Adrenal gland (tissue), 12 donors: ENCODE data around the gene SLC16A2. TPM values are rescaled to one million over a fixed set of nuclear protein-coding genes. Genes with fewer than 3 reads are reported as not detected.
A peak's percentile ranks its signal among the peaks of the same experiment; 100 is the strongest.

Experiments used
- DNase-seq, 7 donors: peaks; one replicate each; pipeline ENCODE4 v3.0.0-alpha.2; 2019 to 2020
- H3K27ac ChIP-seq, 5 donors: fragments of 200-600 bp; sonication (generic) in 4 of 5; 1 replicate in 3 of 5; 2 replicates in 2 of 5; pipeline versions ENCODE4 v1.5.1 to v1.8.0; 2016 to 2020; ENCODE audit warnings: mild to moderate bottlenecking in 1 of 5
- H3K27me3 ChIP-seq: fragments of 200-600 bp; 2 replicates; pipeline ENCODE4 v1.8.0; 2021
- H3K36me3 ChIP-seq, 2 donors: fragments of 200-600 bp; replicated peaks in 1 of 2; 1 replicate in 1 of 2; 2 replicates in 1 of 2; pipeline versions ENCODE4 v1.5.1 to v1.8.0; 2018 to 2022
- H3K4me1 ChIP-seq, 2 donors: fragments of 200-600 bp; replicated peaks in 1 of 2; 1 replicate in 1 of 2; 2 replicates in 1 of 2; pipeline versions ENCODE4 v1.5.1 to v1.8.0; 2018 to 2021
- H3K4me3 ChIP-seq, 4 donors: fragments of 200-600 bp; sonication (generic) in 3 of 4; one replicate each; pipeline ENCODE4 v1.5.1; 2016 to 2018
- H3K9me3 ChIP-seq, 3 donors: fragments of 200-600 bp; sonication (generic) in 1 of 3; replicated peaks in 1 of 3; 1 replicate in 2 of 3; 2 replicates in 1 of 3; pipeline versions ENCODE4 v1.5.1 to v1.8.0; 2016 to 2021
- POLR2A ChIP-seq, 2 donors: fragments of 450-650 bp; IDR thresholded peaks; one replicate each; pipeline ENCODE4 v1.6.1; 2017; ENCODE audit warnings: antibody characterized with exemption in 2 of 2, mild to moderate bottlenecking in 2 of 2, moderate library complexity in 1 of 2
- WGBS, 4 donors: extraction: QIAGEN DNeasy Blood & Tissue Kit in 2 of 4; methylation state at CpG; one replicate each; pipeline versions ENCODE4 v1.1.5 to v1.1.7; 2013 to 2017; 5-methylcytosine and 5-hydroxymethylcytosine counted together
- intact Hi-C, 2 donors: fragments of 100-400 bp; cut with DNase I; formaldehyde crosslinking; loops; one replicate each; pipeline versions ENCODE4 v1.14.1 to v1.15.0; 2022 to 2023
- polyA plus RNA-seq, 3 donors: library from polyadenylated mRNA; stranded (reverse); fragments of 200-250 nt in 2 of 3; fragments of 350-450 nt in 1 of 3; fragmentation: Illumina TruSeq in 1 of 3; extraction: RNeasy Lipid Tissue Mini Kit (QIAGEN cat#74804) in 1 of 3; gene quantifications; one replicate each; pipeline ENCODE4 v1.2.3, GENCODE V29; 2013 to 2014
- total RNA-seq, 9 donors: library from RNA; depleted of rRNA in 4 of 9; stranded (reverse); fragments of >200 nt in 4 of 9; fragments of 120-200 nt in 1 of 9; fragmentation: NEBNext Ultra II Directional in 1 of 9; extraction: Animal tissue kit (Norgen Biotek cat#: 25700) in 1 of 9; gene quantifications; one replicate each; pipeline versions ENCODE4 v1.1.0 to v1.2.4, GENCODE V29; 2013 to 2023
- TF ChIP-seq, protein P1 (sequence below), 6 experiments: fragments of 450-650 bp in 4 of 6; fragments of 200-600 bp in 2 of 6; sonication (generic) in 1 of 6; IDR thresholded peaks; 1 replicate in 5 of 6; 2 replicates in 1 of 6; pipeline versions ENCODE4 v1.5.1 to v1.8.0; 2016 to 2021; ENCODE audit warnings: antibody characterized with exemption in 6 of 6, mild to moderate bottlenecking in 2 of 6, moderate library complexity in 1 of 6
- donor health status: healthy with polysubstance abuse.
- donor health status: Bipolar disorder and iron deficiency.
- donor health status: DM: yes; HTN: yes; CAD: no.
- donor health status: DM: no; HTN: no; CAD: no.
- donor health status: DM: no; HTN: no; CAD: no.
- donor health status: DM: yes; HTN: yes; CAD: no.

Gene SLC16A2
- total and polyA plus RNA-seq, 12 donors: 9.3 to 109 (median 46.9) TPM

GRCh38 chrX:74395556-74395955 is 25.7 kb upstream of the SLC16A2 start:
- peaks cover 8% of the 10 kb centered on the region for H3K27me3 ChIP-seq
- no peaks in the 10 kb centered on the region for H3K9me3 ChIP-seq
- no peak for TF ChIP-seq POLR2A (IDR thresholded peaks at IDR 0.05)
- TF ChIP-seq, protein P1, sequence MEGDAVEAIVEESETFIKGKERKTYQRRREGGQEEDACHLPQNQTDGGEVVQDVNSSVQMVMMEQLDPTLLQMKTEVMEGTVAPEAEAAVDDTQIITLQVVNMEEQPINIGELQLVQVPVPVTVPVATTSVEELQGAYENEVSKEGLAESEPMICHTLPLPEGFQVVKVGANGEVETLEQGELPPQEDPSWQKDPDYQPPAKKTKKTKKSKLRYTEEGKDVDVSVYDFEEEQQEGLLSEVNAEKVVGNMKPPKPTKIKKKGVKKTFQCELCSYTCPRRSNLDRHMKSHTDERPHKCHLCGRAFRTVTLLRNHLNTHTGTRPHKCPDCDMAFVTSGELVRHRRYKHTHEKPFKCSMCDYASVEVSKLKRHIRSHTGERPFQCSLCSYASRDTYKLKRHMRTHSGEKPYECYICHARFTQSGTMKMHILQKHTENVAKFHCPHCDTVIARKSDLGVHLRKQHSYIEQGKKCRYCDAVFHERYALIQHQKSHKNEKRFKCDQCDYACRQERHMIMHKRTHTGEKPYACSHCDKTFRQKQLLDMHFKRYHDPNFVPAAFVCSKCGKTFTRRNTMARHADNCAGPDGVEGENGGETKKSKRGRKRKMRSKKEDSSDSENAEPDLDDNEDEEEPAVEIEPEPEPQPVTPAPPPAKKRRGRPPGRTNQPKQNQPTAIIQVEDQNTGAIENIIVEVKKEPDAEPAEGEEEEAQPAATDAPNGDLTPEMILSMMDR (IDR thresholded peaks at IDR 0.05): no peak
- intact Hi-C loops: no loop called here
- H3K4me3 ChIP-seq: no peak overlapping the region
- no peak overlapping the region for H3K27ac ChIP-seq
- WGBS, 4 donors: 77 to 91% (median 87%) methylated on average over 1 of the region's 1 CpG
- no peaks in the 10 kb centered on the region for H3K4me1 ChIP-seq
- H3K36me3 ChIP-seq: no peaks in the 10 kb centered on the region
- DNase-seq: no peak

- Histone ChIP-seq H3K36me3 (no peaks in the 10 kb centered on the region), H3K4me3 (no peak overlapping the region), H3K4me1 (no peaks in the 10 kb centered on the region), H3K9me3 (no peaks in the 10 kb centered on the region), H3K27ac (no peak overlapping the region), H3K27me3 (no peaks in the 10 kb centered on the region)
- intact Hi-C loops: no loop called here
- no peak for DNase-seq
- TF ChIP-seq, protein P1 (IDR thresholded peaks at IDR 0.05): no peak
- TF ChIP-seq POLR2A (IDR thresholded peaks at IDR 0.05): no peak
- 40 to 89% (median 66%) methylated on average over 1 to 2 of the region's 2 CpGs for WGBS, 4 donors
These were observed 15.3 kb upstream of the SLC16A2 start for GRCh38 chrX:74405973-74406489.

DNA sequence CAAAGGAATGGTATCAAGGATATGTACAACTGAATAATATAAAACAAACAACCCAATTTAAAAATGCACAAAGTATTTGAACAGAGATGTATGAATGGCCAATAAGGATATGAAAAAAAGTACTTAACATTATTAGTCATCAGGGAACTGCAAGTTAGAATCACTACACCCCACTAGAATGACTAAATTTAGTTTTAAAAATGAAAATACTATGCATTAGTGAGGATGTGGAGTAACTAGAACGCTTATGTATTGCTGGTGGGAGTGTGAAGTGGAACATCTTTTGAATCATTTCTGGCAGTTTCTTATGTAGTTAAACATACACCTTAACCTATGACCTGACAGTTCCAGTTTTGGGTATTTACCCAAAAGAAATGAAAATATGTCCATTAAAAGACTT is 13.0 kb upstream of the SLC16A2 start:
- intact Hi-C loops: no loop called here
- DNase-seq: no peak
- H3K4me3 ChIP-seq: no peak overlapping the region
- no peaks in the 10 kb centered on the region for H3K9me3 ChIP-seq
- H3K27me3 ChIP-seq: no peaks in the 10 kb centered on the region
- no peaks in the 10 kb centered on the region for H3K36me3 ChIP-seq
- TF ChIP-seq, protein P1 (IDR thresholded peaks at IDR 0.05): no peak
- TF ChIP-seq POLR2A (IDR thresholded peaks at IDR 0.05): no peak
- 50 to 86% (median 62%) methylated on average over 1 of the region's 1 CpG for WGBS, 4 donors
- no peak overlapping the region for H3K27ac ChIP-seq
- H3K4me1 ChIP-seq: no peaks in the 10 kb centered on the region

- intact Hi-C loops: no loop called here
- H3K9me3 ChIP-seq: no peaks in the 10 kb centered on the region
- H3K36me3 ChIP-seq: no peaks in the 10 kb centered on the region
- peak overlapping the region in 2 of 4 donors; percentile 16 to 60 for H3K4me3 ChIP-seq
- peaks cover 0 to 9% of the 10 kb centered on the region in 2 donors for H3K4me1 ChIP-seq
- 4 to 49% (median 14%) methylated on average over 5 to 20 of the region's 20 CpGs for WGBS, 4 donors
- TF ChIP-seq POLR2A (IDR thresholded peaks at IDR 0.05): no peak
- TF ChIP-seq, protein P1 (IDR thresholded peaks at IDR 0.05): no peak
- peaks cover 5% of the 10 kb centered on the region for H3K27me3 ChIP-seq
- peak in 5 of 7 donors; percentile 8 to 52 (median 24) for DNase-seq
- H3K27ac ChIP-seq: peak overlapping the region in 4 of 5 donors; percentile 84 to 93 (median 92)
These were observed 1.5 kb upstream of the SLC16A2 start for GRCh38 chrX:74419864-74420195.
